GM19372 (cell line): Measurements from ENCODE around the gene CAMK2D.

Experiments
- ATAC-seq: cut with Tn5 transposase; IDR thresholded peaks from one replicate; pipeline ENCODE4 v1.9.1; 2021; ENCODE audit warnings: mild to moderate bottlenecking, low read depth, moderate library complexity; ENCODE audit not compliant: unreplicated experiment

Gene CAMK2D

DNA sequence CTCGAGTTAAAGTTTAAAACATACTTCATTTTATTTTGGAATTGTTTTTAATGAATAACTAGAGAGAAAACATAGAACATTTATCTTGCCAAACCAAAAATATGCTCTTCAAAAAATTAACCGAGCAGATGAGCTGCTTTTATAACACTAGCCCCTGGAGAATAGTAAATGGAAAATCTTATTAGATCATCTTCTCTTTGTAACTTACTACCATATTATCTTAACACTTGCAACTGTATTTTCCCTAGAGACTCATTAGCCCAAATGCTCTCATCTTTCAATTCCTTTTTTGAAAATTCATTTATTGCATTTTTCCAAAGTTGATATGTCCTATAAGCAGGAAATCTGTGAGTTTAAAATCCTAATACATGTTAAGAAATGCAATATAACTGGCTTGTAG is 143.3 kb downstream of the CAMK2D start:
- no peak for ATAC-seq

DNA sequence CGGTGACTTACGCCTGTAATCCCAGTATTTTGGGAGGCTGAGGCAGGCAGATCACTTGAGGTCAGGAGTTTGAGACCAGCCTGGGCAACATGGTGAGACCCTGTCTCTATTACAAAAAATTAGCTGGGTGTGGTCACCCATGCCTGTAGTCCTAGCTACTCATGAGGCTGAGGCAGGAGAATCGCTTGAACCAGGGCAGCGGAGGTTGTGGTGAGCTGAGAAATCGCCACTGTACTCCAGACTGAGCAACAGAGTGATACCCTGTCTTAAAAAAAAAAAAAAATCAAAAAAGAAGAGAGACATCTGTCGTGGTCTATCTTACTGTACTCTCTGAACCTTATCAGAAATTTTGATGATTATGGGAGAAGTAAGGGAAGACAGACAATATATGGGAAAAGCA is 144.3 kb downstream of the CAMK2D start:
- ATAC-seq = no peak

DNA sequence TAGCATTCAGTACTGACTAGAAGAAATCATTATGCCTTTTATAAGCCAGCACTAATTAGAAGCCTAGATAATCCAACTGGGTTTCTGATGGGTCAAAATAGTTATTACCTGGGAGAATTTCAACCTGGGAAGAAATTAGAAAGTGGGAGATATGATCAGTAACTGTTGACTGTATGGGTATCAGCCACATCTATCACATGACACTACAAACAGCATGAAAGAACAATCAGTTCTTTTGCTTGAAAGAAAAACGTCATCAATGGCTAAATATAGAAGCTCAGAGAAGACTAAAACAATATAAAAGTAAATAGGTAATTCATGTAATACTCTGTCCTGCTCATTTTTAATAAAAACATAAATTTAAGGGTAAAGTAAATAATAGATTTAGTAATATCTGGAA is 145.1 kb downstream of the CAMK2D start:
- no peak for ATAC-seq

DNA sequence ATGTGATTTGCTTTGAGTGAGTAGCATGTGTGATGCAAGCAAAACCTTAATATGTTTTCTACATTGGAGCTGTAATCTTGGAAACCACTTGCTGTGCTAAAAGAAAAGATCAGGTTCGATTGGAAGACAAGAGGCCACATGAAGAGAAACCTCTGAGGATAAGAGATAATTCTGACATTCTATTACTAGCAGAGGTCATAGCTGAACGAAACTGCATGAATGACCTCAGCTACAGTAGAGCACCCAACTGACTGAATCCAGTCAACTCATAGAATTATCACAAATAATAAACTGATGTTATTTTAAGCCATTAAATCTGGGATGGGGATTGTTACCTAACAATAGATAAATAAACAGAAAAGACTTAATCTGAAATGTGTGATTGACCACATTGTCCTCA is 147.1 kb downstream of the CAMK2D start:
- peak; percentile 54 for ATAC-seq

DNA sequence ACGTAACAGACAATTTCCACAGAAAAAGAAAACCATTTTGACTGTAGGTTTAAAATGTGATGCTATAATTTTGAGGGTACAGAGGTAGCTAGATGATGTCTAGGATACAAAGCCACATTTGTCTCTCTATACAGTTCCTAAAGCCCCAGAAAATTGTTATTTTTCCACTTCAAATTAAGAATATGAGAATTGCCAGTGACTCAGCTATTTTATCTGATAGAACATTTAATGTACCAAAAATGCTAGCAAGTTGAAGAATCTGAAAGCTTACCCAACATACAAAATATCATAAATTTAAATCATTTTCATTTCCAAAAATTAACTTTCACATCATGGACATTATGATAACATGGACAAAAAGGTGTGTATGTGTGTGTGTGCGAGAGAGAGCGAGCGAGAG is 148.0 kb downstream of the CAMK2D start:
- ATAC-seq = no peak

DNA sequence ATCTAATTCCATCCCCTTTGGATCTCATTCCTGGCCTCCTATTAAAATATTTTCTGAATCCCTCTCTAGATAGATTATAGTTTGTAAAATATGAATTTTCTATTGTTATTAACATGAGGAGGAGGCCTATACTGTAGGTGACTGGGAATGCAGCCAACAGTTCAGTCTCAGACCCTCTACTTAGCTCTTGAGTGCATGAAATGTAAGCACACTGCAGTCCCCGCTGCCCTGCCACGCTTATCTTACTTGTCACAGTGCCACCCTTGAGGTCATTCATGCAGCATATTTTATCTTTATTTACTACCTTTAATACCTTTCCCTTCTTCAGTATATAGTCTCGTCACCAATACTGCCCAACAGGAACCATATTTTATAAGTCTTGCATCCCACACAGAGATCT is 151.0 kb downstream of the CAMK2D start:
- no peak for ATAC-seq

DNA sequence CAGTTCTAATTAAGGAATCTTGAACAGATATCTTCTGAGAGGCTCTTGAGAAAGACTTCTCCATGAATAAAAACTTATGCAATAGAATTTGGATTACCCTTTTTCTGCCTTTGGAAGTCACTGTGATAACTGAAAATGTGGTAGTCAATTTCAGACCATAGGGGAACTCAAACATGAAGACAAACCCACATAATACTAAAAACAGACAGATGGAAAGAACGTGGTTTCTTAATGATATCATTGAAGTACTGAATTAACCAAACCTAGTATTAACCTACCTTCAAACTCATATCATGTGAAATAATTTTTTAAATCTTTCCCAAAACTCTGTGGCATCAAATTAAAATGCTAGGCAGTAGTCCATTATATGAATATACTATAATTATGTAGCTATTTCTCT is 153.5 kb downstream of the CAMK2D start:
- ATAC-seq = peak; percentile 64

DNA sequence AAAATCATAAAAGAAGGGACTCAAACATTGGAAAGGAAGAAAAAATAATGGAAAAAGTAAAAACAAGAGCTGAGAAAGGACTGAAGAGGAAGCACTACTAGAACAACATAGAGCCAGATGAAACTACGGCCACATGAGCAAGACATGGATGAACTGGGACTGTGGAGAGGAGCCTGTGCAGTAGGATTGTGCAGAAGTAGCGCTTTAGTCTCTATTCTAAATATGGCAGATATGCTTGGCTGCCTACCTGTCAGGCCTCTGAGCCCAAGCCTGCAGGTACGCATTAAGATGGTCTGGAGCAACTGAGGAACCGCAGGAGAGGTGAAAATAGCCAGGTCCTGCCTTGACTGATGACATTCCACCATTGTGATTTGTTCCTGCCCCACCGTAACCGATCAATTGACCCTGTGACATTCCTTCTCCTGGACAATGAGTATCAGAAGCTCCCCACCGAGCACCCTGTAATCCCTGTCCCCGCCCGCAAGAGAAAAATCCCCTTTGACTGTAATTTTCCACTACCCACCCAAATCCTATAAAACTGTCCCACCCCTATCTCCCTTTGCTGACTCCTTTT is 154.3 kb downstream of the CAMK2D start:
- no peak for ATAC-seq

DNA sequence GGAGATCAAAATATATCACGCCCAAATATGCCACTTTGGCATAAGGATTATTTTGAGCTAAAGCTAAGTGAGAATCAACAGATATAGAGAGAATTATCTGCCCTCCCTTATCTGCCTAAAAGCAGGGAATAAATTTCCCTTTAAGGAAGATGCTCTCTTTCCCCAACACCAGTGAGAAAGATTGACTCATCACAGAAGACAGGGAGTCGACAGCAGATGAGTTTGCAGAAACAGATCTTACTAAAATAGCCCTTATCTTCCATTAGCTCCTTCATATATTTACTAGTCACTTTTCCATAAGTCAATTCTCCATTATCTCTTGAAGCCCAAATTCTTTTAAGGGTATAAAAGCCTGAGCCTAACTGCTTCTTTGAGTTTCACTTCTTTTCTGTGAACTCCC is 156.6 kb downstream of the CAMK2D start:
- no peak for ATAC-seq

DNA sequence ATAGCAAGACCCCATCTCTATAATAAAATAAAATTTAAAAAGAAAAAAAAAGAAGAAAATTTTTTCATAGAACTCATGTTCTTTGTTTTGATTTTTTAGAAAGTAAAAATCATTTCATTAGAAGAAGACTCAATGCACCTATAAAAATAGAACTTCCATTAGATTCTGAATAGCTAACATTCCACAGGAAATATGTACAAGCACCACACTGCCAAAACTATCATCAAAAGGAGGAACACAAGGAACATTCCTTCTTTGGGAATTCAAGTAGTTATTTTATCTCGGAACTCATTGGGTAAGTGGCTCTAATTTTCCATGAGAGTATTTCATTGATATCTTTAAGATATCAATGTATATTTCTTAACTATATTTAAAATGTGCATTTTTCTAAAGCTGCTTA is 157.6 kb downstream of the CAMK2D start:
- no peak for ATAC-seq

DNA sequence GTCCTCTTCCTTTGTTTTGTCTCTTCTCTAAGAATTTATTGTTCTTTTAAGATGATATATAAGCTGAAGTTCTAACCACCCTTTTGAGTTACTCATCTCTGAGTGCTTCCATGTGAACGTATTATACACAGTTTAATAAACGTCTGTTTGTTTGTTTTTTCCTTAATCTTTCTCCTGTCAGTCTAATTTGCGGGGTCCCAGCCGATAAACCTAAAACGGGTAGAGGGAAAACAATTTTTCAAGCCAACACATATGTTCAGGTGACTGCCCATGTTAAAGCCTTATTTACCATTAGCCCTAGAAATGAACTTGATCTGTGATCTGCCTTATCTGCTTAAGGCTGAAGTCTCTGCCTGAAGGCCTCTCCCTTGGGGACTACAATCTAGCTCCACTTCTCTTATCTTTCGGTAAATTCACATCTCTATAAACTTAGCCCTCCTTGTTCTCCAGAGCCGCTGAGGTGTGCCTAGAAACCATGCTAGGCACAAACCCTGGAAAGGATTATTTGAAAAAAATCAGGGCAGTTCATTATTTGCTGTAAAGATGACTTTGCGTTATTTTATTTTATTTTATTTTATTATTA is 158.8 kb downstream of the CAMK2D start:
- ATAC-seq = no peak

DNA sequence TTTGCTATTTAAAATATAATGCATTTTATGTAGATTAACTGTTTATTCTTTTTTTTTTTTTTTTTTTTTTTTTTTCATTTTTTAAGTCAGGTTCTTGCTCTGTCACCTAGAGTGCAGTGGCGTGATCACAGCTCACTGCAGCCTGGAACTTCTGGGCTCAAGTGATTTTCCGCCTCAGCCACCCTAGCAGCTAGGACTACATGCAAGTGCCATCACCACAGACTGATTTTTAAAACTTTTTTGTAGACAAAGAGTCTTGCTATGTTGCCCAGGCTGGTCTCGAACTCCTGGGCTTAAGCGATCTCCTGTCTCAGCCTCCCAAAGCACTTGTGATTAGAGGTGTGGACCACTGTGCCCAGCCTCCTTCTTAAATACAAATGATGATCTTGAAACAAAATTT is 159.9 kb downstream of the CAMK2D start:
- ATAC-seq = no peak

DNA sequence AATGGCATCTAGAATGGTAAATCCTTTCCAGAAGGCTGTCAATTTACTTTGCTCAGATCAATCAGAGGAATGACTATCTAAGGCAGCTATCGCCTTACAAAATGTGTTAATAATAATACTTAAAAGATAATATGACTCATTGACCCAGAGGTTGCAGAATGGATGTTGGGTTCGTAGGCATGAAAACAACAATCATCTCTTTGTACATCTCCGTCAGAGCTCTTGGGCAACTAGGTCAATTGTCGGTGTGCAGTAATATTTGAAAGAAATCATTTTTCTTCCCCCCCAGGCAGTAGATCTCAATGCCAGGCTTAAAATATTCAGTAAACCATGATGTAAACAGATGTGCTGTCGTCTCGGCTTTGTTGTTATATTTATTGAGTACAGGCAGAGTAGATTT is 165.1 kb downstream of the CAMK2D start:
- ATAC-seq = no peak

DNA sequence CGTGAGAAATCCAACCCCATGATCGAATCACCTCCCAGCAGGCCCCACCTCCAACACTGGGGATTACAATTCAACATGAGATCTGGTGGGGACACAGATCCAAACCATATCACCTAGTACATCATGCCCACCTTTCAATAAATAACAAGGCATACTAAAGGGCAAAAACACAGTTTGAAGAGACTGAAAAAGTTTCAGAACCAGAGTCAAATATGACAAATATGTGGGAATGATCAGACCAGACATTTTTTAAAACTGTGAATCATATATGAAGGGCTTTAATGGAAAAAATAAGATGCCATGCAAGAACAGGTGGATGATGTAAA is 167.3 kb downstream of the CAMK2D start:
- ATAC-seq = no peak

DNA sequence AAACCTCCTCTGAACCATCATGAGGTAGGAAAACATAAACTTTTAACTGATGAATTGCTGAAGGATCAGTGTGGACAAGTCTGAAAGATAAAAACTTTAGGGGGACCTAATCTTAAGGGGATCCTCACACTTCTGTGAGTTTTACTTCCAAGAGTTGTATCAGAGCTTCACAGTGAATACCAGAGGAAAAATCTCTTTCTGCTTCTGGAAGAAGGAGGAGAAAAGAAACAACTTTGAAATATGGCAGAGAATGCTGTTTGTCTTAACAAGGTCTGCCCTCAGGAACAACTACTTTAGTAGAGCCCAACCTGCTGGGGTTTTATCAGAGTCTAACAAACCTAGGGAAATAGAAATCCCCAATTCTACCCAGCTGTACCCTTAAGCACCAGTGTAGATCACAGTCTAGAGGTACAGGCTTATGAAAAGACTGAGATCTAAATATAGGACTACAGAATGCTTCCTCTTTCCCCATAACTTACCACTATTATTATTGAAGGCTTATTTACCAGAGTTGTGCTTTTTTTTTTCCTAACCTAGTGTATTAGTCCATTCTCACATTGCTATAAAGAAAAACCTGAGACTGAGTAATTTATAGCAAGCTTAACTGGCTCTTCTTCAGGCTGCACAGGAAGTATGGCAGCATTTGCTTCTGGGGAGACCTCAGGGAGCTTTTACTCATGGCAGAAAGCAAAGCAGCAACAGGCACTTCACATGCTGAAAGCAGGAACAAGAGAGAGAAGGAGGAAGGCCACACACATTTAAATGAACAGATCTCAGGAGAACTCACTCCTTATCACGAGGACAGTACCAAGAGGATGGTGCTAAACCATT is 167.9 kb downstream of the CAMK2D start:
- peak; percentile 59 for ATAC-seq

DNA sequence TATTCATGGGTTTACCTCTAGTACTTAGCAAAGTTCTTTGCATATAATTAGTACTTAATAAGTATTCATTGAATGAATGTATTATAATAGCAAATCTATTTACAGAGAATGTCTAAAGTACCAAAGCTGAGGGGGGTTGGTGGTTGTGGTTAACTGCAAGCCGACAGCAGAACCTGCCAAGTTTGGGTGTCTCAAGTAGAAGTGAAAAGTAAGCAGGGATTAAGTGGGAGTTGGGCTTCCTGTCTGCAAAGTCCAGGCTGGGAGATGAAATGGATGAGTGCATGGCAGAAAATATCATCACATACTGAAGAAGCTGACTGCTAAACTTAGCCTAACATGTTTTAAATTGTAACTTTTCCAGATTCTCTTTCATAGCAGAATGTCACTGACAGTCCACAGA is 169.6 kb downstream of the CAMK2D start:
- no peak for ATAC-seq

DNA sequence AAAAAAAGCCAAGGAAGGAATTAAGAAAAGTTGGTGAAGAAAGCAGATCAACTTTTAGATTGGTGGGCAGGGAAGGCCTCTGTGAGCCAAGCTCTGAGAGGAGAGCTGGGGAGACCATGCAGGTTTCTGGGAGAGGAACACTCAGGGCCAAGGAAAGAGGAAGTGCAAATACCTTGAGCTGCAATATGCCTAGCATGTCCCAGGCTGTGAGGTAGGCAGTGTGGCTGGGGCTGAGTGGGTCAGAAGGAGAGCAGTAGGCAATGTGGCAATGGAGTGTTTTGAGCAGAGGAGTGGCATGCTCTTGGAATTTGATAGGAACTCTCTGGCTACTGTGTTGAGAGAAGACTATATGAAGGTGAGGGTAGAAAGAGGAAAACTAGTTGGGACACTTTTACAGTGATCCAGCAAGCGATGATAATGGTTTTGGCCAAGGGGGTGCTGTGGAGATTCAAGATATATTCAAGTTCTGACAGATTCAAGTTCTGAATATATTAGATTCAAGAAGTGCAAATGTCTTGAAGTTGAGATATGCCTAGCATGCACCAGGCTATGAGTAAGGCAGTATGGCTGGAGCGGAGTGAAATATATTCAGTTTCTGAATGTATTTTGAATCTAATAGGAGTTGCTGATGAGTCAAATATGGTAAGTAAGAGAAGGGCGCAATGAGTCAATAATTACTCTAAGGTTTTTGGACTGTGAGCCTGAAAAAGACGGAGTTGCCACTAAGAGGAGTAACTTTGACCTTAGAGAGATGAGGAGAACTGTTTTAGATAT is 172.5 kb downstream of the CAMK2D start:
- ATAC-seq = peak; percentile 54

DNA sequence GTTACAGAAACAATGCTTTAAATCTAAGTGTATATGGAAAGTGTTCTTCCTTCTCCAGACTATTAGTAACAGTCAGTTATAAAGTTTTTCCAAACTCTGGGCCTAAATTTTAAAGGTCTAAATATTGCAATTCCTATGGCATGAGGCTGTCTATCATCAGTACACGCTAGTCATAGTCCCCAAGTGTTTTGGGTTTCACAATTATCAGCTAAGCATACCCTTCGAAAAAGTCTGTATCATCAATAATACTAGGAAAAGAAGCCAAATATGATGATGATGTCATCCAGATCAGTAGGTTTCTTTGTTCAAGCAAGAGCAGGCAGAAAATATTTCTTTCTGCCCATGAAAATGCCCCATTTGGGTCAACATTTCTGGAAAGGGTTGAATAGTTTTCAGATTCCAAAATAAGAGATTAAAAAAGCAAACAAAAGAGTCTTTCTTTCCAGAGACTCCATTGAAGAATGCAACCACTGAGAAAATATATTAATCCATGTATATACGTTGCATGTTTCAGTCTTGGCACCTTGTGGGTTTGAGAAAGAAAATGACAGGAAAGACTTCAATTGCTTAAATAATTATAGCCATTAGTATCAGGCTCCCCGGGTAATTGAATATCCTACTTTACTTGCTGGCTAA is 173.8 kb downstream of the CAMK2D start:
- no peak for ATAC-seq

DNA sequence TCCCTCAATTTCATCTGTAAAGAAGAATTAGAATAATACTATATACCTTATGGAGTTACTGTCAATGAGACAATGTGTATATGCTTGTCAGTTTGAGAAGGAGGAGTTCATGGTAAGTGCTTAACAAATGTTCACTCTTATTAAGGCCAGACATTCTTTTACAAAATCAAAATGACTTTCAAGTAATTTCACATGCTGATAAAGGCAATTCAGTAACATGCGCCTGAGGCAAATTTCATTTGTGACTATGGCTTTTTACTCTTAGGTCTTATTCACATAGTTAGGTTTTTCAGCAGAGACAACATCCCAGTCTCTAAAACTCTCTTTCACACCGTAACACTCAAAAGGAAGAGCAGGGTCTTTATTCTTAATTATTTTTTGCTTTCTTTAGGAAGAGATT is 174.4 kb downstream of the CAMK2D start:
- no peak for ATAC-seq

DNA sequence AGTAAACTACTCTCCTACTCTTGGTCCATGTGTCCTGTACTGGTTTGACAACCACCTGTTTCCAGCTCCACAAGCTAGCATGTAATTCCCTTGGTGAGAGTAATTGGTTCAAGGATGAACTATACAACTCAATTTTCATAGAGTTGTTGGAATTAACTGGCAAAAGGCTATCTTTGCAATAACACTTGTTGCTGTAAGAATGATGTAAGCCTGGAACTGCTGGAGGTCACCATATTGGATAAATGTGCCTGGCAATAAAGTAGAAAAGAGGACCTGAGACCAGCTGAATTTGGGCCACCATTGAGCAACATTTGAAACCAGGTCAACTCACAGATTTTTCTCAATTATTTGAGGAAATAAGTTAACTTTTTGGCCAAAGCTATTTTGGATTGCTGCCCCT is 175.5 kb downstream of the CAMK2D start:
- ATAC-seq = no peak
